Brain microvascular endothelial cell (primary cell): ENCODE data around the gene ST8SIA2.

ENCODE experiments used
- DNase-seq: peaks from one replicate; pipeline ENCODE4 v3.0.0-alpha.2; 2020
- H3K27ac ChIP-seq: fragments of 250-450 bp; sonication (Bioruptor Pico); 2 replicates; pipeline ENCODE4 v1.5.1; 2020; ENCODE audit warnings: mild to moderate bottlenecking, moderate library complexity
- H3K27me3 ChIP-seq: fragments of 250-450 bp; sonication (Bioruptor Pico); replicated peaks from 2 replicates; pipeline ENCODE4 v1.5.1; 2020; ENCODE audit warnings: mild to moderate bottlenecking
- H3K36me3 ChIP-seq: fragments of 250-450 bp; sonication (Bioruptor Pico); replicated peaks from 2 replicates; pipeline ENCODE4 v1.5.1; 2020; ENCODE audit warnings: mild to moderate bottlenecking
- H3K4me3 ChIP-seq: 2 replicates; pipeline ENCODE4 v1.5.1; 2011; ENCODE audit warnings: low read depth, mild to moderate bottlenecking, control low read depth, low read length, moderate library complexity
- CTCF ChIP-seq: IDR thresholded peaks from 2 replicates; pipeline ENCODE4 v1.5.1; 2011; ENCODE audit warnings: low read depth, mild to moderate bottlenecking, moderate library complexity, low read length, control low read depth, inconsistent platforms; ENCODE audit errors: missing control alignments
- in situ Hi-C: cut with HindIII; loops from 2 replicates; pipeline ENCODE4 v1.10.0; 2017; ENCODE audit warnings: low sequenced_read_pairs, low pct_ligation_motif_present

ST8SIA2 gene

DNA sequence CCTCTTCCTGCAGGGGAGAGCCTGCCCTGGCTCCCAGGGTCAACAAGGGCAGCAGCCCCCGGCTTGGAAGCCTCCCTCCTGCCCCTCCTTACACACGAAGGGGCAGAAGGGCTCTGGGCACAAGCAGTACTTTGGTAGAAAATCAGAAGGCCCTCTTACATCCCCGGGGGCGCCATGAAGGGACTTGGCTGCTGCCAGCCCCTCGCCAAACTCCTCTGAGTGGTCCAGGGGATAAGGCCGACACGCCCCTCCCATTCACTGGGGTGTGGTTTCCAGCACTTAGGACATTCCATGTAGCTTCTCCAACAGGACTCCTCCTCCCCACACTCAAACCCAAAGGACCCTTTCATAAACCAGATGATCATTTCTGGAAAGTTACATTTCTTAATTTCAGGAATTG lies 1.2 kb upstream of the ST8SIA2 start:
- Histone ChIP-seq H3K27ac (no peak overlapping the region), H3K36me3 (no peaks in the 10 kb centered on the region), H3K27me3 (peaks cover 32% of the 10 kb centered on the region), H3K4me3 (no peak overlapping the region)
- in situ Hi-C loops: no loop called here
- no peak for DNase-seq
- no peak for TF ChIP-seq CTCF

DNA sequence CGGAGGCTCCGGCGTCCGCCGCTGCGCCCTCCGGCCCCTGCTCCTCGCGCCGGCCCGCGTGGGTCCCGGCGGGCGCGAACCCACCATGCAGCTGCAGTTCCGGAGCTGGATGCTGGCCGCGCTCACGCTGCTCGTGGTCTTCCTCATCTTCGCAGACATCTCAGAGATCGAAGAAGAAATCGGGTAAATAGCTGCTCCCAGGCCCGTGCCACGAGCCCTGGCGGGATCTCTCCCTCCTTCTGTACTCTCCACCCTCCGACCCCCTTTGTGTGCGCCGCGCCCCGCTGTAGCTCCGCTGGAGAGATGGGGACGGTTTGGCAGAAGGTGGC lies 263 bp downstream of the ST8SIA2 start:
- Histone ChIP-seq H3K27ac (no peak overlapping the region), H3K27me3 (peaks cover 30% of the 10 kb centered on the region), H3K4me3 (peak overlapping the region; percentile 57), H3K36me3 (no peaks in the 10 kb centered on the region)
- in situ Hi-C loops: no loop called here
- DNase-seq: no peak
- TF ChIP-seq CTCF: no peak

DNA sequence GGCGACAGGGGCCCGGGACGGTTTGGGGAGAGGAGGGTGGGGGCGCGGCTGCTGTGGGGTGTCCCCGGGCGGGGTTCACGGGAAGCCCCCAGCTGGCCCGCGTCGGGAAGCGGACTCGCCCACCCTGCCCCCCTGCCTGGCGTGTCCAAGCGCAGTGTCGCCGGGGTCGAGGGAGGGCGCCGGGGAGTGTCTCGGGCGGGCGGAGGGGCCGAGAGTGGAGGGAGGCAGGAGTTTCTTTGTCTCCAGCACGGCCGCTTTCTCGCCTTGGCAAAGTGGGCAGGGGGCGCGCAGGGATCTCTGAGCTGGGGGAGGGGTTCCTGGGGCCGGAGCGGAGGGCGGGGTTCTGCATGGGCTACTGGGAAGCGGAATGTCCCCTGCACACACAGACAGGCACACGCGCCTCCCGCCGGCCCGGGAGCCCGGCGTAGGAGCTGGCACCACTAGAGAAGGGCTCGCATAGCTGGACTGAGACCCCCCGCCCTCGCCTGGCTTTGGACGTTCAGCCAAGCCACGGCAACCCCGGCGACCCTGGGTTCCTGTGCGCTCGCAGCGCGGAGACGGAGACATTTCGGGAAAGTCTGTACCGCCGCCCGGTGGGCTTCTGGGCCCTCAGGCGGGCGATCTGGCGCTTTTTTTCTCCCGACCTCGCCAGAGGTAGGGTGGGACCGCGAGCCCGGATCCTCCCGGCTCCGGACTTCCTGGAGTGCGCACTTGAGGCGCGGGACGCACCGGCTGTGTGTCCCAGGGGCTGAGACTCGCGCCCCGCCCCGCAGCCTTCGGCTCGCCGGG lies 822 bp downstream of the ST8SIA2 start:
- in situ Hi-C loops: no loop called here
- H3K27ac ChIP-seq: no peak overlapping the region

DNA sequence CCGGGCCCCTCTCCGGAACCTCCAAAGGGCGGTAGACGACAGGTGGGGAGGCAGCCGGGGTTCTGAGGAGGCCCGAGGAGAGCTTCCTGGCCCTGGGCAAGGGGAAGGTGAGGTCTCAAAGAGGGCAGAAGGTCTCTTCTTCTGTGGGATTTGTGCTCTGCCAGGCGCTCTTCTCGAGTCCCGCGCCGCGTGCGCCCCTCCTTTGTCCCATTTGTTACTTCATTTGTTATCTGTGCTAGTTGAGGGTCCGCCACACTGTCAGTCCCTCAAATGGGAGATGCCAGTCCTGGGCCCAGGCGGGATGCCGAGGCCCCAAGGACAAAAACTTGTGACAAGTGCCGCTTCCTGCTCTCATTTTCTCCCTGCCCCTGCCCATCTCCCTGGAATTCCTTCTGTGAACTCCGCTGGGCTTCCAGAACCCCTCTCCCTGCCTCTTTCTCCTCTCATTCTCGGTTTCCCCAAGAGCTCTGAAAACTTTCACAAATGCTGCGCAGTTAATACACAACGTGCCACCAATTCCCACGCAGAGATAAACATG lies 1.5 kb downstream of the ST8SIA2 start:
- H3K4me3 ChIP-seq: peak overlapping the region; percentile 57
- H3K27ac ChIP-seq: no peak overlapping the region
- no peak for DNase-seq
- TF ChIP-seq CTCF: no peak
- peaks cover 30% of the 10 kb centered on the region for H3K27me3 ChIP-seq
- no peaks in the 10 kb centered on the region for H3K36me3 ChIP-seq
- in situ Hi-C loops: no loop called here

More for the DNA sequence above, 822 bp downstream of the ST8SIA2 start:
- Histone ChIP-seq H3K4me3 (peak overlapping the region; percentile 57), H3K27me3 (peaks cover 30% of the 10 kb centered on the region), H3K36me3 (no peaks in the 10 kb centered on the region)
- TF ChIP-seq CTCF: no peak
- DNase-seq: no peak

GRCh38 chr15:92399271-92399950 lies 5.7 kb downstream of the ST8SIA2 start:
- no peak overlapping the region for H3K27ac ChIP-seq
- no peak for DNase-seq
- in situ Hi-C loops: no loop called here
- H3K27me3 ChIP-seq: peaks cover 9% of the 10 kb centered on the region
- no peak overlapping the region for H3K4me3 ChIP-seq
- TF ChIP-seq CTCF: no peak
- H3K36me3 ChIP-seq: no peaks in the 10 kb centered on the region
